ENCODE measurements around the gene TSPY1.
"Not testable (repeated sequence)": the region's sequence is repeated elsewhere in the genome, so short reads cannot be mapped to it uniquely, and the experiment has no call there.

Gene TSPY1, protein sequence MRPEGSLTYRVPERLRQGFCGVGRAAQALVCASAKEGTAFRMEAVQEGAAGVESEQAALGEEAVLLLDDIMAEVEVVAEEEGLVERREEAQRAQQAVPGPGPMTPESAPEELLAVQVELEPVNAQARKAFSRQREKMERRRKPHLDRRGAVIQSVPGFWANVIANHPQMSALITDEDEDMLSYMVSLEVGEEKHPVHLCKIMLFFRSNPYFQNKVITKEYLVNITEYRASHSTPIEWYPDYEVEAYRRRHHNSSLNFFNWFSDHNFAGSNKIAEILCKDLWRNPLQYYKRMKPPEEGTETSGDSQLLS

DNA sequence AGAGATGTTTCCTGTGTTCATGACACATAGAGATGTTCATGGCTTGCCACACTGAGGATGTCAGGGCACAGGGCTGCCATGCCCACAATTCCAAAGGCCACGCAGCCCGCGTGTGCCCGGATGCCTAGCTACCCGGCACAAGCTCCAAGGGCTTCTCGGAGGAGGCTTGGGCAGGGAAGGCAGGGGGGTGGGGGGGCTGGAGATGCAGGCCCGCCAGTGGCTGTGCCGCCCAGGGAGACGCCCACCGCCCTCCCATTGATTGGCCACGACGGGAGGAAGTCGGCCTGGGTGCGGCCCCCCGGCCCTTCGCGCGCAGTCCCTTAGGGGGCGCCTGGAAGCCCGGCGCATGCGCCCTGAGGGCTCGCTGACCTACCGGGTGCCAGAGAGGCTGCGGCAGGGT, at the start of gene TSPY1:
TSS of gene TSPY1 (plus strand) at position 301 of the 400 bp plus-strand sequence. CDS start at position 347, 46 bp downstream.
- not testable (repeated sequence) for DNase-seq (ENCODE audit: low read depth)

DNA sequence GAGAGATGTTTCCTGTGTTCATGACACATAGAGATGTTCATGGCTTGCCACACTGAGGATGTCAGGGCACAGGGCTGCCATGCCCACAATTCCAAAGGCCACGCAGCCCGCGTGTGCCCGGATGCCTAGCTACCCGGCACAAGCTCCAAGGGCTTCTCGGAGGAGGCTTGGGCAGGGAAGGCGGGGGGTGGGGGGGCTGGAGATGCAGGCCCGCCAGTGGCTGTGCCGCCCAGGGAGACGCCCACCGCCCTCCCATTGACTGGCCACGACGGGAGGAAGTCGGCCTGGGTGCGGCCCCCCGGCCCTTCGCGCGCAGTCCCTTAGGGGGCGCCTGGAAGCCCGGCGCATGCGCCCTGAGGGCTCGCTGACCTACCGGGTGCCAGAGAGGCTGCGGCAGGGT, 20.2 kb downstream of the TSPY1 start, which contains the start of gene TSPY9:
TSS of gene TSPY9 (plus strand) at position 301 of the 400 bp plus-strand sequence. CDS start at position 347, 46 bp downstream.
- not testable (repeated sequence) for DNase-seq (ENCODE audit: low read depth)

DNA sequence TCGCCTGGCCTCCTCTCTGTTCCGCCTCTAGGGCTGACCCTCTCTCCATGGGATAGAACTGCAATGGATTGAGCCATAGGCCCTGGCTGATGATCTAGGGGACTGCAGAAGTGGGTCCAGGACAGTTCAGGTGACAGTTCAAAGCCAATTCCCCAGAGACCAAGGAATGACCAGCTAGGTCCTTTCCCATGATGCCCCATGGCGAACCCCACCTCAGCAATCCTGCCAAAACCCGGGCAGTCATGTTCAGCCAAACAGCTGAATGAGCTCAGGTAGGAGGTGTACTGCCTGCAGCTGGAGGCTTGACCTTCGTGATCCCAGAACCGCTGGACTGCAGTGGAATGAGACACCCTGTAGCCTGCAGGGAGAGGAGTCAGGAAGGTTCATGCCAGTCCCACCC, 37.6 kb downstream of the TSPY1 start:
- DNase-seq (ENCODE audit: low read depth) = not testable (repeated sequence)

DNA sequence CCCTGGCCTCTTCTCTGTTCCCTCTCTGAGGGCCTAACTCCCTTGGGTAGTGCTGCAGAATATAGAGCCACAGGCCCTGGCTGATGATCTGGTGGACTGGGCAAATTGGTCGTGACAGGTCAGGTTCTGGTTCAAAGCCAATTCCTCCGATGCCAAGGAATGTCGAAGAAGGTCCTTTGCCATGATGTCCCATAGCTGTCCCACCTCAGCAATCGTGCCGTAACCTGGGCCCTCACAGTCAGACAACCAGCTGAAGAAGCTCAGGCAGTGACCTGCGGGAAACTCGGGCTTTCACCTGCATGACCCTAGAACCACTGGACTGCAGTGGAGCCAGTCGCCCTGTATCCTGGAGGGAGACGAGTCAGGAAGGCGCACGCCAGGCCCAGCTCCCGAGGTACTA, 49.5 kb downstream of the TSPY1 start:
- not testable (repeated sequence) for DNase-seq (ENCODE audit: low read depth)

Data from iris pigment epithelial cell (primary cell).